C4-2B (cell line): ENCODE measurements around the gene SEPTIN8.

Experiments
- CTCF ChIP-seq: fragments of 450-650 bp; conservative IDR thresholded peaks from 2 replicates; pipeline ENCODE4 v1.5.1; 2017; ENCODE audit warnings: mild to moderate bottlenecking
- ZFX ChIP-seq: fragments of 450-650 bp; IDR thresholded peaks from 2 replicates; pipeline ENCODE4 v1.6.1; 2017

GRCh38 chr5:132756542-132756941 lies 20.5 kb downstream of the SEPTIN8 start:
- TF ChIP-seq CTCF (no peak), ZFX (no peak)
